Brain microvascular endothelial cell (primary cell): ENCODE results near the gene DDX49.
A peak's percentile ranks its signal among the peaks of the same experiment; 100 is the strongest.

Experiments used
- DNase-seq: peaks from one replicate; pipeline ENCODE4 v3.0.0-alpha.2; 2020
- H3K27ac ChIP-seq: fragments of 250-450 bp; sonication (Bioruptor Pico); 2 replicates; pipeline ENCODE4 v1.5.1; 2020; ENCODE audit warnings: mild to moderate bottlenecking, moderate library complexity
- H3K27me3 ChIP-seq: fragments of 250-450 bp; sonication (Bioruptor Pico); replicated peaks from 2 replicates; pipeline ENCODE4 v1.5.1; 2020; ENCODE audit warnings: mild to moderate bottlenecking
- H3K36me3 ChIP-seq: fragments of 250-450 bp; sonication (Bioruptor Pico); replicated peaks from 2 replicates; pipeline ENCODE4 v1.5.1; 2020; ENCODE audit warnings: mild to moderate bottlenecking
- H3K4me3 ChIP-seq: 2 replicates; pipeline ENCODE4 v1.5.1; 2011; ENCODE audit warnings: low read depth, mild to moderate bottlenecking, control low read depth, low read length, moderate library complexity
- CTCF ChIP-seq: IDR thresholded peaks from 2 replicates; pipeline ENCODE4 v1.5.1; 2011; ENCODE audit warnings: low read depth, mild to moderate bottlenecking, moderate library complexity, low read length, control low read depth, inconsistent platforms; ENCODE audit errors: missing control alignments
- in situ Hi-C: cut with HindIII; loops from 2 replicates; pipeline ENCODE4 v1.10.0; 2017; ENCODE audit warnings: low sequenced_read_pairs, low pct_ligation_motif_present

Gene DDX49, protein sequence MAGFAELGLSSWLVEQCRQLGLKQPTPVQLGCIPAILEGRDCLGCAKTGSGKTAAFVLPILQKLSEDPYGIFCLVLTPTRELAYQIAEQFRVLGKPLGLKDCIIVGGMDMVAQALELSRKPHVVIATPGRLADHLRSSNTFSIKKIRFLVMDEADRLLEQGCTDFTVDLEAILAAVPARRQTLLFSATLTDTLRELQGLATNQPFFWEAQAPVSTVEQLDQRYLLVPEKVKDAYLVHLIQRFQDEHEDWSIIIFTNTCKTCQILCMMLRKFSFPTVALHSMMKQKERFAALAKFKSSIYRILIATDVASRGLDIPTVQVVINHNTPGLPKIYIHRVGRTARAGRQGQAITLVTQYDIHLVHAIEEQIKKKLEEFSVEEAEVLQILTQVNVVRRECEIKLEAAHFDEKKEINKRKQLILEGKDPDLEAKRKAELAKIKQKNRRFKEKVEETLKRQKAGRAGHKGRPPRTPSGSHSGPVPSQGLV

GRCh38 chr19:18919086-18919899 is at the start of gene DDX49, which contains the start of gene COPE:
DDX49 (plus strand) TSS chr19:18919715; CDS start chr19:18919742, 27 bp downstream.
COPE (minus strand) TSS chr19:18919387; CDS start chr19:18919348, 39 bp downstream.
- Histone ChIP-seq H3K27ac (peak within 1 kb of the TSS; percentile 98), H3K27me3 (no peaks in the 10 kb centered on the region), H3K36me3 (peaks cover 39% of the 10 kb centered on the region), H3K4me3 (peak within 1 kb of the TSS; percentile 100)
- DNase-seq: peak; percentile 100
- in situ Hi-C loops: no loop called here
- TF ChIP-seq CTCF: no peak

GRCh38 chr19:18869781-18870530 is 49.6 kb upstream of the DDX49 start:
- no peak for DNase-seq
- Histone ChIP-seq H3K4me3 (no peak overlapping the region), H3K36me3 (peaks cover 34% of the 10 kb centered on the region), H3K27me3 (peaks cover 10% of the 10 kb centered on the region), H3K27ac (no peak overlapping the region)
- no peak for TF ChIP-seq CTCF
- in situ Hi-C loops: loop anchor here (25.0 kb wide), 1 partner anchor 283 kb away; the partner anchor contains the start of gene REX1BD

- Histone ChIP-seq H3K27ac (no peak overlapping the region), H3K4me3 (no peak overlapping the region), H3K27me3 (peaks cover 10% of the 10 kb centered on the region), H3K36me3 (peaks cover 27% of the 10 kb centered on the region)
- in situ Hi-C loops: loop anchor here (25.0 kb wide), 1 partner anchor 283 kb away; the partner anchor contains the start of gene REX1BD
- no peak for TF ChIP-seq CTCF
- DNase-seq: no peak
Observed at GRCh38 chr19:18870531-18871172, 48.9 kb upstream of the DDX49 start.

GRCh38 chr19:18871543-18871942 is 48.0 kb upstream of the DDX49 start:
- Histone ChIP-seq H3K4me3 (no peak overlapping the region), H3K27ac (no peak overlapping the region), H3K36me3 (peaks cover 20% of the 10 kb centered on the region), H3K27me3 (peaks cover 10% of the 10 kb centered on the region)
- in situ Hi-C loops: loop anchor here (25.0 kb wide), 1 partner anchor 284 kb away; the partner anchor contains the start of gene REX1BD
- TF ChIP-seq CTCF: no peak
- DNase-seq: no peak

DNA sequence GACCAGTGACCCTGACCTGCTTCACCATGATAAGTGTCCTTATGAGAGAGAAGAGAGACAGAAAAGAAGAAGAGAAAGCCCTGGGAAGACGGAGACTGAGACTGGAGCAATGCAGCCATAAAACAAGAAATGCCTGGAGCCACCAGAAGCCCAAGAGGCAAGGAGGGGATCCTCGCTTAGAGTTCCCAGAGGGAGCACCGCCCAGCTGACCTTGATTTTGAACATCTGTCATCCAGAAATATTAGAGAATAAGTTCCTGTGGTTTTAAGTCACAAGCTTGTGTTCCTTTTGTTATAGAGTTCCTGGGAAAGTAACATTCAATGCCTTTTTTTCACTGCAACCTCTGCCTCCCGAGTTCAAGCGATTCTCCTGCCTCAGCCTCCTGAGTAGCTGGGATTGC is 43.8 kb upstream of the DDX49 start:
- DNase-seq: no peak
- Histone ChIP-seq H3K27ac (no peak overlapping the region), H3K27me3 (peaks cover 1% of the 10 kb centered on the region), H3K36me3 (no peaks in the 10 kb centered on the region), H3K4me3 (no peak overlapping the region)
- no peak for TF ChIP-seq CTCF
- in situ Hi-C loops: no loop called here
